IMR-90 (cell line): Measurements from ENCODE around the gene RTL1. TPM values are rescaled to one million over a fixed set of nuclear protein-coding genes. Genes with fewer than 3 reads are reported as not detected.

Source experiments
- ATAC-seq: fragments of 200-7000 bp; cut with Tn5 transposase; 2 replicates; pipeline ENCODE4 v1.9.1; 2020; ENCODE audit warnings: low read depth, mild to moderate bottlenecking, moderate library complexity
- BruUV-seq: library from RNA; stranded (reverse); fragments of 400-500 nt; replicated peaks from 2 replicates; lab custom pipeline; 2021; lab: Mats Ljungman, UMichigan
- CTCF ChIA-PET: fragments of 300-600 bp; formaldehyde crosslinking; extraction: SDS; loops from one replicate; lab custom pipeline; 2021; ENCODE audit warnings: antibody characterized with exemption; lab: Yijun Ruan, JAX
- POLR2A ChIA-PET: fragments of 300-600 bp; sonication (Branson Sonifier 250); formaldehyde crosslinking; loops from one replicate; lab custom pipeline; 2022; ENCODE audit warnings: antibody characterized with exemption; ENCODE audit not compliant: unreplicated experiment; lab: Charles Lee
- DNase-seq: peaks from one replicate; pipeline ENCODE4 v3.0.0; 2013
- H2AFZ ChIP-seq: replicated peaks from 2 replicates; pipeline ENCODE3; 2013; ENCODE audit warnings: low read length, mild to moderate bottlenecking; ENCODE audit not compliant: poor library complexity
- H2AK5ac ChIP-seq: 2 replicates; pipeline ENCODE4 v1.6.1; 2013; ENCODE audit warnings: low read depth, low read length, inconsistent platforms
- H2AK9ac ChIP-seq: replicated peaks from 2 replicates; pipeline ENCODE3; 2013; ENCODE audit warnings: mild to moderate bottlenecking, low read depth, low read length, moderate library complexity; ENCODE audit not compliant: poor library complexity
- H2BK120ac ChIP-seq: 2 replicates; pipeline ENCODE4 v1.6.1; 2013; ENCODE audit warnings: low read depth, low read length, inconsistent platforms
- H2BK15ac ChIP-seq: 3 replicates; pipeline ENCODE4 v1.6.1; 2013; ENCODE audit warnings: low read depth, low read length, inconsistent platforms
- H2BK20ac ChIP-seq: 2 replicates; pipeline ENCODE4 v1.6.1; 2013; ENCODE audit warnings: low read depth, mild to moderate bottlenecking, inconsistent platforms, low read length, moderate library complexity
- H2BK5ac ChIP-seq: 2 replicates; pipeline ENCODE4 v1.6.1; 2013; ENCODE audit warnings: mild to moderate bottlenecking, low read depth, low read length, inconsistent platforms; ENCODE audit not compliant: poor library complexity, severe bottlenecking
- H3K14ac ChIP-seq: replicated peaks from 2 replicates; pipeline ENCODE4 v1.6.1; 2013; ENCODE audit warnings: low read depth, low read length, inconsistent platforms
- H3K18ac ChIP-seq: 2 replicates; pipeline ENCODE4 v1.6.1; 2013; ENCODE audit warnings: low read depth, low read length, control low read depth
- H3K23ac ChIP-seq: 2 replicates; pipeline ENCODE4 v1.6.1; 2013; ENCODE audit warnings: low read depth, low read length, inconsistent platforms
- H3K27ac ChIP-seq: 2 replicates; pipeline ENCODE4 v1.5.1; 2013; ENCODE audit warnings: mild to moderate bottlenecking, control low read depth, low read length; ENCODE audit not compliant: insufficient read depth
- H3K27me3 ChIP-seq: 2 replicates; pipeline ENCODE4 v1.6.1; 2013; ENCODE audit warnings: low read length; ENCODE audit not compliant: control insufficient read depth, insufficient read depth
- H3K36me3 ChIP-seq: 2 replicates; pipeline ENCODE4 v1.6.1; 2013; ENCODE audit warnings: low read length, mixed read lengths; ENCODE audit not compliant: control insufficient read depth, insufficient read depth
- H3K4ac ChIP-seq: 2 replicates; pipeline ENCODE4 v1.6.1; 2013; ENCODE audit warnings: low read depth, low read length, inconsistent platforms
- H3K4me1 ChIP-seq: 2 replicates; pipeline ENCODE4 v1.6.1; 2013; ENCODE audit warnings: low read length, mixed read lengths; ENCODE audit not compliant: control insufficient read depth, insufficient read depth
- H3K4me2 ChIP-seq: 2 replicates; pipeline ENCODE4 v1.6.1; 2013; ENCODE audit warnings: low read depth, mild to moderate bottlenecking, control low read depth, low read length, moderate library complexity
- H3K4me3 ChIP-seq: 2 replicates; pipeline ENCODE4 v1.5.1; 2013; ENCODE audit warnings: low read depth, mild to moderate bottlenecking, control low read depth, low read length, moderate library complexity; ENCODE audit not compliant: insufficient read depth
- H3K56ac ChIP-seq: 2 replicates; pipeline ENCODE4 v1.6.1; 2013; ENCODE audit warnings: low read length, inconsistent platforms; ENCODE audit not compliant: insufficient read depth; ENCODE audit errors: extremely low read depth
- H3K79me1 ChIP-seq, 2 experiments: 2 replicates each; pipeline ENCODE4 v1.6.1; 2013; ENCODE audit warnings: low read length in 2 of 2, inconsistent platforms in 1 of 2, low read depth in 1 of 2
- H3K9ac ChIP-seq: 2 replicates; pipeline ENCODE4 v1.6.1; 2013; ENCODE audit warnings: low read depth, low read length, control low read depth
- H3K9me1 ChIP-seq: 2 replicates; pipeline ENCODE4 v1.6.1; 2013; ENCODE audit warnings: low read length, inconsistent platforms; ENCODE audit not compliant: insufficient read depth
- H3K9me3 ChIP-seq: 2 replicates; pipeline ENCODE4 v1.6.1; 2013; ENCODE audit warnings: low read length; ENCODE audit not compliant: control insufficient read depth, insufficient read depth
- H4K20me1 ChIP-seq: 2 replicates; pipeline ENCODE4 v1.6.1; 2013; ENCODE audit warnings: low read length, inconsistent platforms; ENCODE audit not compliant: insufficient read depth
- H4K5ac ChIP-seq: 2 replicates; pipeline ENCODE4 v1.6.1; 2013; ENCODE audit warnings: mild to moderate bottlenecking, low read depth, low read length, control low read depth
- H4K8ac ChIP-seq, 2 experiments: 2 replicates each; pipeline ENCODE4 v1.6.1; 2013; ENCODE audit warnings: low read depth in 2 of 2, low read length in 2 of 2, control low read depth in 1 of 2, inconsistent platforms in 1 of 2
- H4K91ac ChIP-seq: 2 replicates; pipeline ENCODE4 v1.6.1; 2013; ENCODE audit warnings: low read depth, low read length, inconsistent platforms; ENCODE audit not compliant: insufficient read depth
- BHLHE40 ChIP-seq: fragments of 150-350 bp; IDR thresholded peaks from 2 replicates; pipeline ENCODE4 v1.6.1; 2016; ENCODE audit warnings: mild to moderate bottlenecking, low read depth, low read length
- CEBPB ChIP-seq: IDR thresholded peaks from 2 replicates; pipeline ENCODE4 v1.6.1; 2012; ENCODE audit warnings: low read depth, low read length, improper control_type of control experiment
- FOS ChIP-seq: fragments of 150-350 bp; IDR thresholded peaks from 2 replicates; pipeline ENCODE4 v1.6.1; 2016; ENCODE audit warnings: low read depth, low read length
- MAZ ChIP-seq: IDR thresholded peaks from 2 replicates; pipeline ENCODE4 v1.6.1; 2012; ENCODE audit warnings: low read depth, mild to moderate bottlenecking, low read length, improper control_type of control experiment, moderate library complexity, borderline replicate concordance
- NFE2L2 ChIP-seq: fragments of 150-350 bp; IDR thresholded peaks from 2 replicates; pipeline ENCODE4 v1.6.1; 2016; ENCODE audit warnings: low read depth, mild to moderate bottlenecking, low read length
- POLR2A ChIP-seq: IDR thresholded peaks from 2 replicates; pipeline ENCODE4 v1.6.1; 2012; ENCODE audit warnings: mild to moderate bottlenecking, low read depth, low read length
- RCOR1 ChIP-seq: IDR thresholded peaks from 2 replicates; pipeline ENCODE4 v1.6.1; 2012; ENCODE audit warnings: mild to moderate bottlenecking, low read length, improper control_type of control experiment; ENCODE audit not compliant: insufficient replicate concordance
- SMC3 ChIP-seq: fragments of 150-350 bp; IDR thresholded peaks from 2 replicates; pipeline ENCODE4 v1.6.1; 2016; ENCODE audit warnings: low read depth, mild to moderate bottlenecking, antibody characterized with exemption, low read length, moderate library complexity
- USF2 ChIP-seq: fragments of 150-350 bp; IDR thresholded peaks from 2 replicates; pipeline ENCODE4 v1.6.1; 2017; ENCODE audit warnings: mild to moderate bottlenecking, antibody characterized with exemption, low read length, low read depth
- WGBS, 2 experiments: methylation state at CpG; one replicate each; pipeline versions ENCODE4 v1.1.5 to v1.1.7; 2013; ENCODE audit warnings: missing lambda C conversion rate in 2 of 2; ENCODE audit not compliant: insufficient read length in 1 of 2; ENCODE audit errors: extremely low coverage in 2 of 2; 5-methylcytosine and 5-hydroxymethylcytosine counted together
- dilution Hi-C: fragments of 300-500 bp; cut with HindIII; formaldehyde crosslinking; loops from one replicate; pipeline ENCODE4 v1.14.3; 2018; ENCODE audit warnings: low sequenced_read_pairs; ENCODE audit not compliant: unreplicated experiment
- in situ Hi-C: fragments of 300-500 bp; cut with MboI; formaldehyde crosslinking; loops from 3 replicates; pipeline ENCODE4 v1.14.3; 2019; ENCODE audit warnings: low sequenced_read_pairs, inconsistent platforms, mixed read lengths
- intact Hi-C: fragments of 100-400 bp; cut with micrococcal nuclease; formaldehyde crosslinking; loops from 2 replicates; pipeline ENCODE4 v1.10.0; 2022
- polyA plus RNA-seq, 3 experiments: library from polyadenylated mRNA; depleted of rRNA; stranded (reverse); fragments of >200 nt; gene quantifications; 2 replicates each; pipeline ENCODE4 v1.2.3, GENCODE V29; 2012; ENCODE audit warnings: low replicate concordance in 1 of 3
- total RNA-seq: library from RNA; depleted of rRNA; stranded (reverse); fragments of >200 nt; gene quantifications from 2 replicates; pipeline ENCODE4 v1.2.3, GENCODE V29; 2012
- TF ChIP-seq, protein P1 (sequence below): fragments of 150-350 bp; IDR thresholded peaks from 2 replicates; pipeline ENCODE4 v1.6.1; 2016; ENCODE audit warnings: low read depth, mild to moderate bottlenecking, low read length, moderate library complexity, borderline replicate concordance

The RTL1 gene
- total and polyA plus RNA-seq, 2 of the 4 experiments (the other 2 are of a cell fraction), result not detected

DNA sequence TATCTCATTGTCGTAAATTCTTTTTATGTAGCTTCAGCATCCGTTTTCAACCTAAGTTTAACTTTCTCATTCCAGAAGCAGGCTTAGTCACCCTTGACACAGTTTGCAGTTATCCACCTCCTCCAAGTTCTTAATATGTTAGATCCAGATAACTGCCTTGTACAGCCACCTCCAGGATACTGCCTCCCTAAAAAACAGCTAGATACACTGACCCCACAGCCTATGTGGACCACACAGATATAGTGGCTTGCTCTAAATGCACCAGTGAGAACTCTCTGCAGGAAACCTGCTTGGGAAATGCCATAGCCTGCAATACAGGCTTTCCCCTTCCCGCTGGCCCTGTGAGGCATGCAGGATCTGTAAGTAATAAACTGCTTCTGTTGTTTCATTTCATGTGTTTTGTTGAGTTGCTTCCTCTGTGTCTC lies 11.1 kb upstream of the RTL1 start:
- no peak for TF ChIP-seq FOS
- no peak for TF ChIP-seq SMC3
- no peak for TF ChIP-seq USF2
- TF ChIP-seq BHLHE40, result no peak
- no peak for TF ChIP-seq NFE2L2
- TF ChIP-seq POLR2A, result no peak
- no peak for TF ChIP-seq MAZ
- TF ChIP-seq CEBPB, result no peak
- TF ChIP-seq, protein P1, sequence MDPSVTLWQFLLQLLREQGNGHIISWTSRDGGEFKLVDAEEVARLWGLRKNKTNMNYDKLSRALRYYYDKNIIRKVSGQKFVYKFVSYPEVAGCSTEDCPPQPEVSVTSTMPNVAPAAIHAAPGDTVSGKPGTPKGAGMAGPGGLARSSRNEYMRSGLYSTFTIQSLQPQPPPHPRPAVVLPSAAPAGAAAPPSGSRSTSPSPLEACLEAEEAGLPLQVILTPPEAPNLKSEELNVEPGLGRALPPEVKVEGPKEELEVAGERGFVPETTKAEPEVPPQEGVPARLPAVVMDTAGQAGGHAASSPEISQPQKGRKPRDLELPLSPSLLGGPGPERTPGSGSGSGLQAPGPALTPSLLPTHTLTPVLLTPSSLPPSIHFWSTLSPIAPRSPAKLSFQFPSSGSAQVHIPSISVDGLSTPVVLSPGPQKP, result no peak
- TF ChIP-seq RCOR1, result no peak
- Histone ChIP-seq H3K27ac (no peak overlapping the region), H2BK15ac (no peak overlapping the region), H3K36me3 (peaks cover 28% of the 10 kb centered on the region), H3K4me3 (no peak overlapping the region), H4K20me1 (peaks cover 34% of the 10 kb centered on the region), H2BK20ac (peak overlapping the region; percentile 2; the same call in 1 of the 2 replicates), H3K9ac (no peak overlapping the region), H2AFZ (no peak overlapping the region), H3K18ac (no peak overlapping the region), H3K79me1 (peaks cover 4 to 25% of the 10 kb centered on the region in 2 experiments; a peak in 2 of 4 replicates), H2BK120ac (0 out of 2 replicates have a peak overlapping the region, but pooled peaks have one; percentile 16), H2AK5ac (peak overlapping the region; percentile 7; the same call in 1 of the 2 replicates), H4K91ac (no peak overlapping the region), H4K5ac (no peak overlapping the region), H2BK5ac (peak overlapping the region; percentile 43), H4K8ac (no peak overlapping the region), H3K56ac (no peak overlapping the region), H3K14ac (0 out of 2 replicates have a peak overlapping the region, but pooled peaks have one; percentile 1), H3K9me3 (no peaks in the 10 kb centered on the region), H3K27me3 (no peaks in the 10 kb centered on the region), H3K9me1 (peaks cover 6% of the 10 kb centered on the region; the same call in 1 of the 2 replicates), H3K4me1 (peaks cover 8% of the 10 kb centered on the region), H2AK9ac (no peak overlapping the region), H3K4ac (peak overlapping the region; percentile 6; the same call in 1 of the 2 replicates), H3K23ac (no peak overlapping the region), H3K4me2 (no peak overlapping the region)
- dilution Hi-C loops (no loop called here), intact Hi-C loops (no loop called here), in situ Hi-C loops (no loop called here)
- CTCF ChIA-PET, result interaction anchor here (0.6 kb wide), 1 partner anchor 430 kb away, joined by 4 read pairs; no protein-coding TSS in a partner anchor
- ATAC-seq, result peak; percentile 68
- POLR2A ChIA-PET, result no interaction called here
- DNase-seq, result peak; percentile 59
- no TSS peak for BruUV-seq
- WGBS, 2 experiments, result no CpG with 5 or more reads among the region's 3 CpGs
